GM19193 (cell line): ENCODE data around the gene RCC2.

Experiments
- POLR2A ChIP-seq: IDR thresholded peaks from 4 replicates; pipeline ENCODE4 v1.6.1; 2011; ENCODE audit not compliant: insufficient read depth, insufficient read length; ENCODE audit errors: extremely low read depth

The RCC2 gene

GRCh38 chr1:17429183-17429582 is 10.3 kb downstream of the RCC2 start:
- no peak for TF ChIP-seq POLR2A

DNA sequence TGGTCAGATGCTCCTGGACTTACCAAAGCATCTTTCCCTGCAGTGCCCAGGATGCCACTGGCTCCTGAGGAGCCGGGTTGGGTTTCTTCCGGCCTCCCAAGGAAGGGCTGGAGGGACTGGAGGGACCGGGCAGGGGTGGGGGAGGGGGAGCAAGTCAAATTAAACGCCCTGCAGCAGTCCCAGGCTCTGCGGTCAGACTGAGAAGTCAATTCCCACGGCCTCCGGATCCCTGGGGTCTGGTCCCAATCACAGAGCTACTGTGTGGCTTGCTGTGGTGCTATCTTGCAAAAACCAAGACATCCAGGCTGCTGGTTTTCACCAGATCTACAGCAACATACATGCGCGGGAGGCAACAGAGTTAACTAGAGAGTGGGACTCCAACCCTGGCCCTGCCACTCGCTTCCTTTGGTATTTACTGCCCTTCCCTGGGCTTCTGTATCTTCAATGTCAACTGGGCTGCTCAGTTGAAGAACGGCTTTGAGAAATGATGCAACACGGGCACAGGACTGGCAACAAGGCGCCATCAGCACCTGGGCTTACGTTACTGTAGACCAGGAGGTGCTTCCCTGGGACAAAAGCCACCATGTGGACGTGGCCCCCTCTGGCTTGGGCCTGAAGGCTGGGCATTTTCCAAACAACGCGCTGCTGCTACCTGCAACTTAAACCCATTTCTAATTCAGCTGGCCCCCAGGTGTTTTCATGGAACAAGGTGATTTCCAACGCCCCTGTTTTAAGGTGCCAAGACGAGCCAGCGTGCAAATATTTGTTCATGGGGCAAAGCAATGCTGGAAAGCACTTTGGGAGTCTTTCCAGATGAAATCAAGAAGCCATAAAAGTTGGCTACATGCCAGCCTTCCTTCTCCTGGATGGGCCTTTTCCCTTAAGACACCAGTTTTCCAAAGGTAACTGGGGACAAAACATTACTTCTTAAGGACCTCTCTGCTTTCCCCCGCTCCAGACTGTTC is 11.5 kb downstream of the RCC2 start:
- no peak for TF ChIP-seq POLR2A

DNA sequence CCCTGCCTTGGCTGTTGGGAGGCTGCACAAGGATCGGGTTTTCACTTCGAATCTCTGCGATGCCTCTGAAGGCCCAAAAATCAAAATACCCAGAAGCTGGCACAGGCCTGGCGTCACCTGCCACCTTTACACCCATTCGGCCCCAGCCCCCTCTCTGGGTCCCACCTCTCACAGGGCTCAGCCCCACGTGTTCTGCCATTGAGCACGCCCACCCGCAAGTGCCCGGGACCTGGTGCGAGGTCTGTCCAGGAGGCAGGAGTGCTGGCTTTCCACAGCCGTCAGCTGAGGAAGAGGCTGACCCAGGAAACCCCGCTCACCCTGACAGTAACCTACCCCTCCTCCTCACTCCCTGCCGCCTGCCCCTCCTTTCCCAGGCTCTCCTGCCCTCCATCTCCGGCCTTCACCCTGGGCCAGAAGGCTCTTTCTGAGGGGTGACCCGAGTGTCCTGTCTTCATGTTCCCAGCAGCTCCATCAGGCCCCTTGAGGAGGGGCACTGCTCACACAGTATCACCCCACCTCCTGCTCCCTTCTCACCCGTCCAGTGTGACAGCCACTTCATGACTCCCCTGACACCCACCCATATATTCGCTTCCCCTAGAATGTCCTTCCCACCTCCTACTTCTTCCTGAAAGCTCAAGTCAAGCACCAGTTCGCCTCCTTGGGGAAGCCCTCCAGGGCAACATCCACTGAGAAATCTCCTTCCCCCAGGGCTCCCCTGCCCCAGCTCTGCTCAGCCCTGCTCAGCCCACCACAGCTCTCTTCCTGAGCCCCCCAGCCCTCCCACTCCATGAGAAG is 13.5 kb downstream of the RCC2 start:
- TF ChIP-seq POLR2A: no peak

- TF ChIP-seq POLR2A: no peak
Observed at GRCh38 chr1:17423781-17424245, 15.7 kb downstream of the RCC2 start.

DNA sequence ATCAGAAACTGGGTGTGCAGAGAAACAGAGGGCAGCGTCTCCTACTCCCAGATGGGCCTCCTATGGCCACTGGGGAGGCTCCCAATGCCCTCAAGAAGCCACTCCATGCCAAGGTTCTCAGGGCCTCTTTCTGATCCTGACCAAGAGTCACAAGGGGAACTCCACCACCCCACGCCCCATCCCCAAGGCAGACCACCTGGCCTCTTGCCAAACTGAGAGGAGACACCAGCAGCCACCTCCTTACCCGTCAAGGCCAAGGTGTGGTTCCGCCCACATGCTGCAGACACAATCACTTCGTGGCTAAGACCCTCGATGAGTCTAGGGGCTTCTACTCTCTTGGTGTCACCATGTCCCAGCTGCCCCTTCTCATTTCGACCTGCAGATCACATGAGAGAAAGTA is 17.0 kb downstream of the RCC2 start:
- no peak for TF ChIP-seq POLR2A

- TF ChIP-seq POLR2A: no peak
Observed at GRCh38 chr1:17420391-17420918, 19.0 kb downstream of the RCC2 start.

GRCh38 chr1:17419626-17420328 is 19.7 kb downstream of the RCC2 start:
- no peak for TF ChIP-seq POLR2A

DNA sequence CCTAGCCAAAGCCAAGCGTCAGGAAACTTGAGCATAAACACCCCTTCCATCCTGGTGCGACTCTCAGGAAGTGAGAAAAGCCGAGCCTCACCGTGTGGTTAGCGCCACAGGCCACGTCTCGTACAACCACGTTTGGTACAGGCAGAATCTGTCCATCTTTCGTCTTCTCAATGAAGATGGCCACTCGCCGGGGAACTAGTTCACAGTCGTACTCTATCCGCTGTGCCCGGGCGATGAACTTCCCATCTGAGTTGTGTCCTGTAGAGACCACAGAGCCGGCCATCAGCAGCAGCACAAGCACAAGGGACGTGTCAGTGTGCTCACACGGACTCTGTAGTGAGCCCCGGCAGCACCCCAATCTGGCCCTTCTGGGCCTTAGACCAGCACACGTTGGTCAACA is 23.1 kb downstream of the RCC2 start:
- TF ChIP-seq POLR2A: no peak

GRCh38 chr1:17414022-17414421 is 25.5 kb downstream of the RCC2 start:
- TF ChIP-seq POLR2A: no peak

GRCh38 chr1:17412093-17412870 is 27.2 kb downstream of the RCC2 start:
- no peak for TF ChIP-seq POLR2A

- TF ChIP-seq POLR2A: no peak
Observed at GRCh38 chr1:17409391-17409811, 30.1 kb downstream of the RCC2 start.

DNA sequence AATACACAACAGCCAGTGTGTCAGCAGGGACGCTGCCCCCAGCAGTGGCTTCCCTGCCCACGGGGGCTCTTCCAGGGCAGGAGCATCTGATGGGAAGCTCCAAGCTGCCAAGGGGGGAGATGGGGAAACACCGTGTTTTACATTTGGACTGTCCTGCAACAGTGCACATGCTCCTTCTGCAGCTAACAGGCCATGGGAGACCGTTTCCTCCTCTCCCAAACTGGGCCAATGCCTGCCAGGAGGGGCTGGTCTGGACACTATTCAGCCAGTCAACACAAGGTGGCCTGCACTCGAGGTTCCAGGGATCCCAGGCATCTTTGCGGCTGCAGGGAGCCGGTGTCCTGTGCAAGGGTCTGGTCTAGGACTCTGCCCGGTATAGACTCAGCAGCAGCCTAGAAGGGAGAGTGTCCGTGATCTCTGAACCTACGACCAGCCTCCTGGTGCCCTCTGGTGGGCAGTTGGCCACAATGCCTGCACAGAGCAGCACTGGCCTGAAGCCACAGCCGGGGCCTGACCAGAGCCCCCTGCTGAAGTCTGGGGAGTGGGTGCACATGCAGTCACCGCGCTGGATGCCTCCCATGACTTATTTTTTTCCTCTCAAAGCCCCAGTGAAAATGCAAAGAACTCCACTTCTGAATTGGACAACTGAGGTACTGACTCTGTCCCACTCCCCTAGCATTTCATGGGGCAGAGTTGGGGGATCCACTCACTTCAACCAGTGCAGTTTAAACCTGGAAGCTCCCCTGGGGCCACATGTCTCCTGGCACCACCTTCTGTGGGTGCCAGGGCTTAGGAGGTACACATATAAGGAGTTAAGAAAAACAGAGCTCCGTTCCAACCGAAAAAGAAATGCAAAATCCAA is 33.3 kb downstream of the RCC2 start:
- peak; percentile 42 for TF ChIP-seq POLR2A

DNA sequence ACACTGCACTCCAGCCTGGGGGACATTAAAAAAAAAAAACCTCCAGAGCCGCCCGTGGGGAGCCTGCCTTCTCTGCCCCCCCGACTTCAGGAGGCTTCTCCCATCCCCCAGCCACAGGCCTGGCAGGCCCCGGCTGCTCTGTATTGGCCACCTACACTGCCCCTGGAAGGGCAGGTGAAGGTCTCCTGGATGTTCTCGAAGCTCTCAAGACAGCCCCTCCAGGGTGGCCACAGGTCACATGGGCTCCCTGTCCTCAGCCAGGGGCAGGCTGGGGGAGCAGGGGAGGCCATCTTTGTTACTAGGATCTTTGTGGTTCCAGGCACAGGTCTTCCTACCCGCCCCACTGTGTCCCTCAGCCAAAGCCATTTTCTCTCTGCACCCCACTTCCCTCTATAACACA is 34.7 kb downstream of the RCC2 start:
- no peak for TF ChIP-seq POLR2A
